ENCODE results near the gene AATK.
A peak's percentile ranks its signal among the peaks of the same experiment; 100 is the strongest.

Gene AATK

GRCh38 chr17:81094509-81095382 is 71.3 kb downstream of the AATK start:
- Histone ChIP-seq H3K36me3 (ENCODE audit: insufficient read depth, insufficient read length, low read length) (peaks cover 35% of the 10 kb centered on the region), H3K9ac (ENCODE audit: insufficient read length, low read depth) (peak overlapping the region; percentile 77), H3K9me3 (ENCODE audit: insufficient read depth, low read length) (no peaks in the 10 kb centered on the region), H3K4me1 (ENCODE audit: insufficient read depth, insufficient read length) (peaks cover 69% of the 10 kb centered on the region), H3K4me3 (ENCODE audit: insufficient read length, low read depth) (no peak overlapping the region), H3K27me3 (ENCODE audit: insufficient read depth, insufficient read length) (no peaks in the 10 kb centered on the region)
- DNase-seq (ENCODE audit: low read depth, low spot score): peak; percentile 90
- no peak for TF ChIP-seq YY1 (IDR thresholded peaks at IDR 0.05; ENCODE audit: insufficient read depth, insufficient read length)
- no peak for TF ChIP-seq SUZ12 (IDR thresholded peaks at IDR 0.05; ENCODE audit: extremely low read depth, insufficient read depth, insufficient read length)
- no peak for TF ChIP-seq ZNF274 (IDR thresholded peaks at IDR 0.05; ENCODE audit: low read depth, low read length)

- TF ChIP-seq YY1 (IDR thresholded peaks at IDR 0.05; ENCODE audit: insufficient read depth, insufficient read length) (no peak), SUZ12 (IDR thresholded peaks at IDR 0.05; ENCODE audit: extremely low read depth, insufficient read depth, insufficient read length) (no peak), ZNF274 (IDR thresholded peaks at IDR 0.05; ENCODE audit: low read depth, low read length) (no peak)
- H3K27me3 ChIP-seq (ENCODE audit: insufficient read depth, insufficient read length): no peaks in the 10 kb centered on the region
- H3K36me3 ChIP-seq (ENCODE audit: insufficient read depth, insufficient read length, low read length): peaks cover 33% of the 10 kb centered on the region
- no peaks in the 10 kb centered on the region for H3K9me3 ChIP-seq (ENCODE audit: insufficient read depth, low read length)
- peaks cover 71% of the 10 kb centered on the region for H3K4me1 ChIP-seq (ENCODE audit: insufficient read depth, insufficient read length)
- DNase-seq (ENCODE audit: low read depth, low spot score): no peak
- H3K9ac ChIP-seq (ENCODE audit: insufficient read length, low read depth): peak overlapping the region; percentile 59
- H3K4me3 ChIP-seq (ENCODE audit: insufficient read length, low read depth): no peak overlapping the region
Measured at GRCh38 chr17:81093619-81094508, 72.2 kb downstream of the AATK start.

GRCh38 chr17:81092518-81093095 is 73.4 kb downstream of the AATK start:
- TF ChIP-seq SUZ12 (IDR thresholded peaks at IDR 0.05; ENCODE audit: extremely low read depth, insufficient read depth, insufficient read length) (no peak), YY1 (IDR thresholded peaks at IDR 0.05; ENCODE audit: insufficient read depth, insufficient read length) (no peak), ZNF274 (IDR thresholded peaks at IDR 0.05; ENCODE audit: low read depth, low read length) (no peak)
- peaks cover 38% of the 10 kb centered on the region for H3K36me3 ChIP-seq (ENCODE audit: insufficient read depth, insufficient read length, low read length)
- peaks cover 66% of the 10 kb centered on the region for H3K4me1 ChIP-seq (ENCODE audit: insufficient read depth, insufficient read length)
- H3K9ac ChIP-seq (ENCODE audit: insufficient read length, low read depth): no peak overlapping the region
- no peaks in the 10 kb centered on the region for H3K9me3 ChIP-seq (ENCODE audit: insufficient read depth, low read length)
- H3K4me3 ChIP-seq (ENCODE audit: insufficient read length, low read depth): no peak overlapping the region
- H3K27me3 ChIP-seq (ENCODE audit: insufficient read depth, insufficient read length): no peaks in the 10 kb centered on the region
- DNase-seq (ENCODE audit: low read depth, low spot score): no peak

- TF ChIP-seq ZNF274 (IDR thresholded peaks at IDR 0.05; ENCODE audit: low read depth, low read length) (no peak), YY1 (IDR thresholded peaks at IDR 0.05; ENCODE audit: insufficient read depth, insufficient read length) (no peak), SUZ12 (IDR thresholded peaks at IDR 0.05; ENCODE audit: extremely low read depth, insufficient read depth, insufficient read length) (no peak)
- H3K4me1 ChIP-seq (ENCODE audit: insufficient read depth, insufficient read length): peaks cover 60% of the 10 kb centered on the region
- no peak for DNase-seq (ENCODE audit: low read depth, low spot score)
- H3K9me3 ChIP-seq (ENCODE audit: insufficient read depth, low read length): no peaks in the 10 kb centered on the region
- H3K36me3 ChIP-seq (ENCODE audit: insufficient read depth, insufficient read length, low read length): peaks cover 45% of the 10 kb centered on the region
- H3K27me3 ChIP-seq (ENCODE audit: insufficient read depth, insufficient read length): no peaks in the 10 kb centered on the region
- no peak overlapping the region for H3K4me3 ChIP-seq (ENCODE audit: insufficient read length, low read depth)
- peak overlapping the region; percentile 24 for H3K9ac ChIP-seq (ENCODE audit: insufficient read length, low read depth)
Measured at GRCh38 chr17:81091774-81092517, 74.1 kb downstream of the AATK start.

GRCh38 chr17:81091154-81091553 is 74.9 kb downstream of the AATK start:
- Histone ChIP-seq H3K36me3 (ENCODE audit: insufficient read depth, insufficient read length, low read length) (peaks cover 53% of the 10 kb centered on the region), H3K27me3 (ENCODE audit: insufficient read depth, insufficient read length) (no peaks in the 10 kb centered on the region), H3K9ac (ENCODE audit: insufficient read length, low read depth) (peak overlapping the region; percentile 24), H3K4me3 (ENCODE audit: insufficient read length, low read depth) (no peak overlapping the region), H3K4me1 (ENCODE audit: insufficient read depth, insufficient read length) (peaks cover 52% of the 10 kb centered on the region), H3K9me3 (ENCODE audit: insufficient read depth, low read length) (no peaks in the 10 kb centered on the region)
- no peak for DNase-seq (ENCODE audit: low read depth, low spot score)
- TF ChIP-seq ZNF274 (IDR thresholded peaks at IDR 0.05; ENCODE audit: low read depth, low read length) (no peak), SUZ12 (IDR thresholded peaks at IDR 0.05; ENCODE audit: extremely low read depth, insufficient read depth, insufficient read length) (no peak), YY1 (IDR thresholded peaks at IDR 0.05; ENCODE audit: insufficient read depth, insufficient read length) (no peak)

GRCh38 chr17:81090361-81091136 is 75.5 kb downstream of the AATK start:
- H3K9ac ChIP-seq (ENCODE audit: insufficient read length, low read depth): peak overlapping the region; percentile 39
- H3K4me3 ChIP-seq (ENCODE audit: insufficient read length, low read depth): no peak overlapping the region
- TF ChIP-seq ZNF274 (IDR thresholded peaks at IDR 0.05; ENCODE audit: low read depth, low read length): no peak

More at GRCh38 chr17:81090361-81091136, 75.5 kb downstream of the AATK start:
- no peaks in the 10 kb centered on the region for H3K9me3 ChIP-seq (ENCODE audit: insufficient read depth, low read length)
- peak; percentile 38 for DNase-seq (ENCODE audit: low read depth, low spot score)
- H3K4me1 ChIP-seq (ENCODE audit: insufficient read depth, insufficient read length): peaks cover 47% of the 10 kb centered on the region
- peaks cover 57% of the 10 kb centered on the region for H3K36me3 ChIP-seq (ENCODE audit: insufficient read depth, insufficient read length, low read length)
- no peaks in the 10 kb centered on the region for H3K27me3 ChIP-seq (ENCODE audit: insufficient read depth, insufficient read length)

Measured in NT2/D1 (cell line).